CD4-positive, alpha-beta T cell treated with Interleukin-12 subunit alpha and Interleukin-12 subunit beta, for 1 hour (primary cell): Measurements from ENCODE around the gene SPINK2.

ENCODE experiments used
- DNase-seq: peaks from one replicate; pipeline ENCODE4 v3.0.0-alpha.2; 2020

The SPINK2 gene

GRCh38 chr4:56799824-56800756, 21.4 kb downstream of the SPINK2 start:
- peak; percentile 86 for DNase-seq

- DNase-seq, result no peak
Observed at GRCh38 chr4:56799161-56799759, 22.2 kb downstream of the SPINK2 start.

GRCh38 chr4:56796211-56796610, 25.3 kb downstream of the SPINK2 start:
- no peak for DNase-seq

GRCh38 chr4:56791316-56791715, 30.2 kb downstream of the SPINK2 start:
- no peak for DNase-seq

GRCh38 chr4:56790691-56791091, 30.8 kb downstream of the SPINK2 start:
- DNase-seq, result no peak

- DNase-seq, result no peak
Observed at GRCh38 chr4:56788081-56788480, 33.4 kb downstream of the SPINK2 start.

- DNase-seq, result no peak
Observed at GRCh38 chr4:56787380-56787779, 34.1 kb downstream of the SPINK2 start.

GRCh38 chr4:56786955-56787354, 34.5 kb downstream of the SPINK2 start:
- DNase-seq, result no peak

GRCh38 chr4:56783986-56784385, 37.5 kb downstream of the SPINK2 start:
- no peak for DNase-seq

- no peak for DNase-seq
Observed at GRCh38 chr4:56782019-56782418, 39.5 kb downstream of the SPINK2 start.

GRCh38 chr4:56773346-56773745, 48.2 kb downstream of the SPINK2 start:
- DNase-seq, result no peak

GRCh38 chr4:56772134-56772533, 49.4 kb downstream of the SPINK2 start:
- no peak for DNase-seq

- no peak for DNase-seq
Observed at GRCh38 chr4:56768763-56769162, 52.7 kb downstream of the SPINK2 start.

GRCh38 chr4:56768316-56768715, 53.2 kb downstream of the SPINK2 start:
- DNase-seq, result no peak

- no peak for DNase-seq
Observed at GRCh38 chr4:56767567-56767966, 53.9 kb downstream of the SPINK2 start.

GRCh38 chr4:56764775-56765174, 56.7 kb downstream of the SPINK2 start:
- no peak for DNase-seq

- no peak for DNase-seq
Observed at GRCh38 chr4:56764223-56764622, 57.3 kb downstream of the SPINK2 start.

GRCh38 chr4:56762484-56763250, 58.8 kb downstream of the SPINK2 start:
- peak; percentile 30 for DNase-seq

GRCh38 chr4:56760183-56760582, 61.3 kb downstream of the SPINK2 start:
- DNase-seq, result no peak
